H9 (cell line): Measurements from ENCODE around the gene SEPTIN3. TPM values are rescaled to one million over a fixed set of nuclear protein-coding genes. Genes with fewer than 3 reads are reported as not detected.

Source experiments
- DNase-seq: peaks from one replicate; pipeline ENCODE4 v3.0.0-alpha.2; 2017
- H2AFZ ChIP-seq: one replicate; pipeline ENCODE4 v1.6.1; 2013; ENCODE audit warnings: mild to moderate bottlenecking, low read length, control low read depth, moderate library complexity
- H2AK5ac ChIP-seq: 2 replicates; pipeline ENCODE4 v1.6.1; 2013; ENCODE audit warnings: low read length, control low read depth, mixed read lengths; ENCODE audit not compliant: insufficient read length
- H2BK120ac ChIP-seq: one replicate; pipeline ENCODE4 v1.6.1; 2013; ENCODE audit warnings: low read depth, mild to moderate bottlenecking, low read length, control low read depth, inconsistent platforms; ENCODE audit not compliant: poor library complexity, severe bottlenecking
- H2BK12ac ChIP-seq: 2 replicates; pipeline ENCODE4 v1.6.1; 2013; ENCODE audit warnings: low read length, control low read depth, mixed read lengths, low read depth; ENCODE audit not compliant: insufficient read length
- H2BK15ac ChIP-seq: 2 replicates; pipeline ENCODE4 v1.6.1; 2013; ENCODE audit warnings: low read depth, low read length, control low read depth
- H2BK20ac ChIP-seq: one replicate; pipeline ENCODE4 v1.6.1; 2013; ENCODE audit warnings: low read depth, mild to moderate bottlenecking, low read length, control low read depth, inconsistent platforms; ENCODE audit not compliant: poor library complexity, severe bottlenecking
- H2BK5ac ChIP-seq: 2 replicates; pipeline ENCODE4 v1.6.1; 2013; ENCODE audit warnings: low read length, control low read depth, mixed read lengths; ENCODE audit not compliant: insufficient read length
- H3K14ac ChIP-seq: 2 replicates; pipeline ENCODE4 v1.6.1; 2013; ENCODE audit warnings: low read length, control low read depth; ENCODE audit not compliant: insufficient read depth
- H3K18ac ChIP-seq: 2 replicates; pipeline ENCODE4 v1.6.1; 2013; ENCODE audit warnings: low read depth, mild to moderate bottlenecking, mixed read lengths, low read length, control low read depth; ENCODE audit not compliant: insufficient read length
- H3K23ac ChIP-seq: 2 replicates; pipeline ENCODE4 v1.6.1; 2013; ENCODE audit warnings: low read length, control low read depth, mixed read lengths, low read depth; ENCODE audit not compliant: insufficient read length
- H3K23me2 ChIP-seq: 2 replicates; pipeline ENCODE4 v1.6.1; 2013; ENCODE audit warnings: low read depth, mild to moderate bottlenecking, mixed read lengths, low read length, control low read depth; ENCODE audit not compliant: insufficient read length, poor library complexity, severe bottlenecking
- H3K27ac ChIP-seq: 2 replicates; pipeline ENCODE4 v1.5.1; 2013; ENCODE audit warnings: low read length, control low read depth, mixed read lengths, low read depth; ENCODE audit not compliant: insufficient read length
- H3K27me3 ChIP-seq: 2 replicates; pipeline ENCODE4 v1.6.1; 2013; ENCODE audit warnings: low read length, control low read depth, inconsistent platforms; ENCODE audit not compliant: insufficient read depth
- H3K4ac ChIP-seq: 2 replicates; pipeline ENCODE4 v1.6.1; 2013; ENCODE audit warnings: low read depth, mild to moderate bottlenecking, control low read depth, inconsistent platforms, low read length, moderate library complexity
- H3K4me1 ChIP-seq: 2 replicates; pipeline ENCODE4 v1.6.1; 2013; ENCODE audit warnings: low read length, control low read depth, inconsistent platforms; ENCODE audit not compliant: insufficient read depth
- H3K4me2 ChIP-seq: 2 replicates; pipeline ENCODE4 v1.6.1; 2013; ENCODE audit warnings: low read length, control low read depth, mixed read lengths; ENCODE audit not compliant: insufficient read length, insufficient read depth
- H3K56ac ChIP-seq: 2 replicates; pipeline ENCODE4 v1.6.1; 2013; ENCODE audit warnings: low read depth, mild to moderate bottlenecking, mixed read lengths, low read length, control low read depth; ENCODE audit not compliant: insufficient read length
- H3K79me1 ChIP-seq: 2 replicates; pipeline ENCODE4 v1.6.1; 2013; ENCODE audit warnings: low read depth, mild to moderate bottlenecking, moderate library complexity, low read length, control low read depth, inconsistent platforms; ENCODE audit not compliant: insufficient read depth, poor library complexity, severe bottlenecking
- H3K79me2 ChIP-seq: 2 replicates; pipeline ENCODE4 v1.6.1; 2013; ENCODE audit warnings: low read length, control low read depth, inconsistent platforms; ENCODE audit not compliant: insufficient read depth
- H3K9ac ChIP-seq: 2 replicates; pipeline ENCODE4 v1.6.1; 2013; ENCODE audit warnings: low read length, control low read depth, mixed read lengths; ENCODE audit not compliant: insufficient read length; ENCODE audit errors: extremely low read depth
- H3K9me3 ChIP-seq: one replicate; pipeline ENCODE4 v1.6.1; 2013; ENCODE audit warnings: low read depth, low read length, inconsistent platforms; ENCODE audit not compliant: control insufficient read depth
- H3T11ph ChIP-seq: one replicate; pipeline ENCODE4 v1.6.1; 2013; ENCODE audit warnings: mild to moderate bottlenecking, low read length, control low read depth, inconsistent platforms
- H4K20me1 ChIP-seq: one replicate; pipeline ENCODE4 v1.6.1; 2013; ENCODE audit not compliant: control insufficient read depth, insufficient read length, insufficient read depth
- H4K5ac ChIP-seq: 2 replicates; pipeline ENCODE4 v1.6.1; 2013; ENCODE audit warnings: low read depth, mild to moderate bottlenecking, mixed read lengths, low read length, control low read depth; ENCODE audit not compliant: insufficient read length
- H4K8ac ChIP-seq: replicated peaks from 2 replicates; pipeline ENCODE4 v1.6.1; 2013; ENCODE audit warnings: low read length, control low read depth, mixed read lengths, low read depth; ENCODE audit not compliant: insufficient read length
- H4K91ac ChIP-seq: 2 replicates; pipeline ENCODE4 v1.6.1; 2013; ENCODE audit warnings: low read depth, mild to moderate bottlenecking, moderate library complexity, mixed read lengths, low read length, control low read depth; ENCODE audit not compliant: insufficient read length
- H3K27ac Mint-ChIP-seq, 3 experiments: 2 replicates in 2 of 3; 3 replicates in 1 of 3; pipeline ENCODE4 v1.8.0; 2020 to 2021; ENCODE audit warnings: mixed read lengths in 3 of 3, mild to moderate bottlenecking in 1 of 3, moderate library complexity in 1 of 3
- H3K27me3 Mint-ChIP-seq: 2 replicates; pipeline ENCODE4 v1.8.0; 2021; ENCODE audit warnings: low read depth, mild to moderate bottlenecking, moderate library complexity, mixed read lengths
- H3K36me3 Mint-ChIP-seq, 3 experiments: 2 replicates in 2 of 3; 3 replicates in 1 of 3; pipeline ENCODE4 v1.8.0; 2020 to 2021; ENCODE audit warnings: low read depth in 3 of 3, mixed read lengths in 3 of 3; ENCODE audit not compliant: insufficient read depth in 1 of 3
- H3K4me1 Mint-ChIP-seq, 2 experiments: 2 replicates each; pipeline ENCODE4 v1.8.0; 2020; ENCODE audit warnings: mixed read lengths in 2 of 2
- H3K4me3 Mint-ChIP-seq, 2 experiments: 2 replicates in 1 of 2; 3 replicates in 1 of 2; pipeline ENCODE4 v1.8.0; 2020 to 2021; ENCODE audit warnings: mild to moderate bottlenecking in 2 of 2, mixed read lengths in 2 of 2, moderate library complexity in 1 of 2
- H3K9me3 Mint-ChIP-seq, 2 experiments: 2 replicates in 1 of 2; 3 replicates in 1 of 2; pipeline ENCODE4 v1.8.0; 2020; ENCODE audit warnings: mild to moderate bottlenecking in 2 of 2, mixed read lengths in 2 of 2, moderate library complexity in 1 of 2
- WGBS: extraction: QIAGEN DNeasy Blood & Tissue Kit; methylation state at CpG from one replicate; pipeline ENCODE4 v1.1.7; 2013; ENCODE audit warnings: missing lambda C conversion rate, low lambda C conversion rate, mixed read lengths; ENCODE audit not compliant: insufficient read length; ENCODE audit errors: extremely low coverage; 5-methylcytosine and 5-hydroxymethylcytosine counted together
- total RNA-seq: library from RNA; stranded (reverse); gene quantifications from 2 replicates; pipeline ENCODE4 v1.2.1, GENCODE V29; 2021
- TF ChIP-seq, protein P1 (sequence below): fragments of 200-600 bp; sonication (generic); conservative IDR thresholded peaks from 3 replicates; pipeline ENCODE4 v1.8.0; 2021; ENCODE audit warnings: antibody characterized with exemption, mild to moderate bottlenecking

SEPTIN3 gene
- total RNA-seq, 1 experiment from 2014 or later = 33.3 TPM

- H3K4me1 Mint-ChIP-seq = no peaks in the 10 kb centered on the region; a peak in 1 of 4 replicates
- peaks cover 50% of the 10 kb centered on the region for H3K27me3 Mint-ChIP-seq
- WGBS = no CpG with 5 or more reads among the region's 1 CpG
- no peak overlapping the region for H3T11ph ChIP-seq
- H3K4me1 ChIP-seq = no peaks in the 10 kb centered on the region
- no peak overlapping the region for H4K91ac ChIP-seq
- no peaks in the 10 kb centered on the region for H3K9me3 Mint-ChIP-seq
- no peak overlapping the region for H3K4me3 Mint-ChIP-seq
- H4K5ac ChIP-seq = no peak overlapping the region
- H2BK15ac ChIP-seq = no peak overlapping the region
- no peak overlapping the region for H3K23ac ChIP-seq
- DNase-seq = no peak
- H3K4ac ChIP-seq = no peak overlapping the region
- no peak overlapping the region for H2AK5ac ChIP-seq
- H4K20me1 ChIP-seq = no peaks in the 10 kb centered on the region
- no peaks in the 10 kb centered on the region for H3K36me3 Mint-ChIP-seq
- H3K27me3 ChIP-seq = no peaks in the 10 kb centered on the region
- no peaks in the 10 kb centered on the region for H3K9me3 ChIP-seq
- TF ChIP-seq, protein P1, sequence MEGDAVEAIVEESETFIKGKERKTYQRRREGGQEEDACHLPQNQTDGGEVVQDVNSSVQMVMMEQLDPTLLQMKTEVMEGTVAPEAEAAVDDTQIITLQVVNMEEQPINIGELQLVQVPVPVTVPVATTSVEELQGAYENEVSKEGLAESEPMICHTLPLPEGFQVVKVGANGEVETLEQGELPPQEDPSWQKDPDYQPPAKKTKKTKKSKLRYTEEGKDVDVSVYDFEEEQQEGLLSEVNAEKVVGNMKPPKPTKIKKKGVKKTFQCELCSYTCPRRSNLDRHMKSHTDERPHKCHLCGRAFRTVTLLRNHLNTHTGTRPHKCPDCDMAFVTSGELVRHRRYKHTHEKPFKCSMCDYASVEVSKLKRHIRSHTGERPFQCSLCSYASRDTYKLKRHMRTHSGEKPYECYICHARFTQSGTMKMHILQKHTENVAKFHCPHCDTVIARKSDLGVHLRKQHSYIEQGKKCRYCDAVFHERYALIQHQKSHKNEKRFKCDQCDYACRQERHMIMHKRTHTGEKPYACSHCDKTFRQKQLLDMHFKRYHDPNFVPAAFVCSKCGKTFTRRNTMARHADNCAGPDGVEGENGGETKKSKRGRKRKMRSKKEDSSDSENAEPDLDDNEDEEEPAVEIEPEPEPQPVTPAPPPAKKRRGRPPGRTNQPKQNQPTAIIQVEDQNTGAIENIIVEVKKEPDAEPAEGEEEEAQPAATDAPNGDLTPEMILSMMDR = no peak
- H3K79me1 ChIP-seq = no peaks in the 10 kb centered on the region
- H2BK12ac ChIP-seq = no peak overlapping the region
- no peak overlapping the region for H2BK120ac ChIP-seq
- H3K27ac Mint-ChIP-seq = peak overlapping the region in 1 of 3 experiments; percentile 74; a peak in 2 of 7 replicates
- no peaks in the 10 kb centered on the region for H3K23me2 ChIP-seq
- no peaks in the 10 kb centered on the region for H3K79me2 ChIP-seq
- no peak overlapping the region for H2BK5ac ChIP-seq
- H3K18ac ChIP-seq = no peak overlapping the region
- H4K8ac ChIP-seq = no peak overlapping the region
- H3K56ac ChIP-seq = no peak overlapping the region
- H3K14ac ChIP-seq = no peak overlapping the region
- H3K27ac ChIP-seq = no peak overlapping the region
- no peak overlapping the region for H2AFZ ChIP-seq
- no peak overlapping the region for H3K9ac ChIP-seq
- H2BK20ac ChIP-seq = no peak overlapping the region
- no peak overlapping the region for H3K4me2 ChIP-seq
Measured at GRCh38 chr22:42018224-42018623, 49.0 kb downstream of the SEPTIN3 start.

Other genes with a start within 250 kb of the SEPTIN3 start
- gene CCDC134, start 168.8 kb upstream of the SEPTIN3 start, total RNA-seq = 19.3 and 20.7 TPM in 2 replicates
- gene SREBF2, start 136.3 kb upstream of the SEPTIN3 start, total RNA-seq = 144 and 146 TPM in 2 replicates
- gene SHISA8, start 54.4 kb upstream of the SEPTIN3 start, total RNA-seq = 0.72 and 1.4 TPM in 2 replicates
- gene TNFRSF13C, start 42.6 kb upstream of the SEPTIN3 start, total RNA-seq = 1.6 and 1.9 TPM in 2 replicates
- 36.5 and 37.2 TPM in 2 replicates for gene CENPM, start 22.3 kb upstream of the SEPTIN3 start, total RNA-seq
- 0.22 TPM in 1 of 2 replicates, not detected in the other for gene WBP2NL, start 29.3 kb downstream of the SEPTIN3 start, total RNA-seq
- gene NAGA, start 101.4 kb downstream of the SEPTIN3 start, total RNA-seq = 16.1 and 16.6 TPM in 2 replicates
- gene PHETA2, start 104.8 kb downstream of the SEPTIN3 start, total RNA-seq = 2.6 and 3.2 TPM in 2 replicates
- 44.8 and 45.0 TPM in 2 replicates for gene SMDT1, start 110.3 kb downstream of the SEPTIN3 start, total RNA-seq
- gene NDUFA6, start 121.3 kb downstream of the SEPTIN3 start, total RNA-seq = 91.7 and 102 TPM in 2 replicates
- 2.0 and 2.3 TPM in 2 replicates for gene CYP2D6, start 161.4 kb downstream of the SEPTIN3 start, total RNA-seq